HG02938 (cell line): ENCODE data around the gene STAB2.

Experiments
- ATAC-seq: cut with Tn5 transposase; IDR thresholded peaks from one replicate; pipeline ENCODE4 v1.9.1; 2021; ENCODE audit warnings: mild to moderate bottlenecking, moderate library complexity; ENCODE audit not compliant: unreplicated experiment

Gene STAB2

DNA sequence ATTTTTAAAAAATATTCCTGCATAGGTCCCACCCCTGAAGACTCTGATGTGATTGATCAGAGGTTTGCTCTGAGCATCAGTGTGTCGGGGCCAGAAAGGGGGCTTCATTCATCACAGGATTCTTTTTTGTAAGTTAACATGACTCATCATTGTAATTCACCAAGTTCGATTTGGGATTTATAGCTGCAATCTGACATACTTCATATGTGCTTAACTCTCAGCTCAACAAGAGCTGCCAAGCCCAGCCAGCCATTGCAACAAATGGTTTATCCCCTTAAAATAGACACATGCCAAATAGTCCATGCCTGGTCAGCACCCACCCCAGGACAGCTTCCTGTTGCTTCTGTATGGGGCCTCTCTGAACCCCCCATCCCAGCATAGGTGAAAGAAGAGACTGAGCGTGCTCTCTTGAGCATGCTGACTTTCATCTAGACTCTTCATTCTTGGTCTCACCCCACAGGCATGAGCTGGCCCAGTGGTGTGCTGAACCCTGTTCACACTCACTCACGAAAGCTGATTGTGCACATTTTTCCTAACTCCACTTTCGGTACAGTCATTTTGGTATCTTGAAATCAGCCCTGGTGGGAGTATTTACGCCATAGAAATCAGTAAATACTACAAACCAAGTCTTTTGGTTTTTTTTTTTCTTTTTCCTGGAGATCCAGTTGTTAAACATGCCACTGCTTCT is 101.4 kb downstream of the STAB2 start:
- no peak for ATAC-seq

- no peak for ATAC-seq
Measured at GRCh38 chr12:103690426-103690825, 103.4 kb downstream of the STAB2 start.

DNA sequence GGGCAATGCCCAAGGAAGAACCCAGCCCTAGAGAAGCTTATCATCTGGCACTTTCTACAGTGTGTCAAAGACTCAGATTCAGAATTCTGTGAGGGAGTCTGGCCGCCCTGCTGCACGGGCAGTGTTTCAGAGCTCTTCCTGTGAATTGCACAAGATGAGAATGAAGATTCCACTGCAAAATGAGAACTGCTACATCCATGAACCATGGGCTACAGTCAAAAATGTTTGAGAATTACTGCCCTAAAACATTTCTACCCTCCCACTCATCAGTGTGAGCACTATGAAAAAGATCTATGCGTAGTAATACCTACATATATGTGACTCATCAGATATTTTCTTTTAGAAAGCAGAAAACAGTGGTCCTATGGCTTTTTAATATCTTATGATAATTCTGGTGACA is 104.0 kb downstream of the STAB2 start:
- ATAC-seq, result no peak

- ATAC-seq, result no peak
Measured at GRCh38 chr12:103696101-103696500, 109.0 kb downstream of the STAB2 start.

GRCh38 chr12:103697971-103698751 is 111.1 kb downstream of the STAB2 start:
- ATAC-seq, result no peak

DNA sequence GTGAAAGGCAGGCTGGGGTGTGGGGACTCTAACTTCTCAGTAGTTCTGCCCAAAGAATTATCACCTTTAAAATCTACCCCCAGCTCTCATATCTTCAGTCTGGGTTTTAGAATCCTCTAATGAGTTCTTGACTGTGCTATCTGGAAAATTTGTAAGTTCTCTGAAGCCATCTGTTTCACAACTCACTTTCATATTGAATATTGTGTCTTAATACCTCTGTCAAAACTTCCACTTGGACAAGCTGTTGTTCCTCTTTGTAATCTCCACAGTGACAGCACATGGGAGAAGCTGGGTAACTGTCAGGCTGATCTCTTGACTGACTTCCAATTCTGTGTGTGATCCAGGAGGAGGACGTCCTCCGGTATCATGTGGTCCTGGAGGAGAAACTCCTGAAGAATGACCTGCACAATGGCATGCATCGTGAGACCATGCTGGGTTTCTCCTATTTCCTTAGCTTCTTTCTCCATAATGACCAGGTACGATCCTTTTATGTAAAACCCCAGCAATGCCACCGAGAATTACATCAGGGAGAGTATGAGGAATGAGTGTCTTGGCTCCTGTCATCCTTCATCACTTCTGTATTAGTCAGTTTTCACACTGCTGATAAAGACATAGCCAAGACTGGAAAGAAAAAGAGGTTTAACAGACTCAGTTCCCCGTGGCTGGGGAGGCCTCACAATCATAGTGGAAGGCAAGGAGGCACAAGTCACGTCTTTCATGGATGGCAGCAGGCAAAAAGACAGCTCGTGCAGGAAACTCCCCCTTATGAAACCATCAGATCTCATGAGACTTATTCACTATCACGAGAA is 111.9 kb downstream of the STAB2 start:
- no peak for ATAC-seq

DNA sequence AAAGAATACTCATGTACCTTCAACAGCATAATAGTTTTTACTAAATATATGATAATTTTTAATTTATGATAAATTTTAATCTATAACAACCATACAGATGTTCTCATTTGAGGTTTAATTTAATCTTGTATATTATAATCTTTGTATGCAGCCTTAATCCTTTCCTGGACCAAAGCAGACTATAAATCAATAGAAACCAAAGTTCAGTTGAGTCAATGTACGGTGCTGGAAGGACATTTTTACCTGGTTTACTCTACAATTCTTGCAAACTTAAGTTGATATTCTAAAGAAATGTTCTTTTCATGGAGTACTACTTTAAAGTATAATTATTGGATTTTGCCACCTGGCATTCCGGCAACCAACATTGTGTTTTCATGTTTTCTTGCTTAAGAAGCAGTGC is 118.0 kb downstream of the STAB2 start:
- ATAC-seq, result no peak

DNA sequence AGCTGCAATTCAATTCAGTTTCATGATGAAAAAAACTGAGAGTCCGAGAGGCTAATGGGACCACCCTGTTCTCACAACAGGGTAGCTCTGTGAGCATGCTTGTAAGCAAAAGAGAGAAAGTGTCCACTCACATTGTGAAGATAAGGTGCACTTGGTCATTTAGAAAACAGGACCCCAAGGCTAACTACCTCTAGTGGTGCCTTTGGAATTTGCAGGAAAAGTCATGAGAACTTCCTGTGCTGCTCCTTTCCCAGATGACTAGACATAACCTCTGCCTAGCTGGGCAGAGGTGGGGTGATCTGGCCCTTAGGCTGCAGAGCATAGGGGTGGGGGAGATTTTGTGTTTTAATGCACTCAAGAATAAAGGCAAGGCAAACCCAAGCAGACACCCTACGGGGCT is 118.9 kb downstream of the STAB2 start:
- ATAC-seq, result no peak

DNA sequence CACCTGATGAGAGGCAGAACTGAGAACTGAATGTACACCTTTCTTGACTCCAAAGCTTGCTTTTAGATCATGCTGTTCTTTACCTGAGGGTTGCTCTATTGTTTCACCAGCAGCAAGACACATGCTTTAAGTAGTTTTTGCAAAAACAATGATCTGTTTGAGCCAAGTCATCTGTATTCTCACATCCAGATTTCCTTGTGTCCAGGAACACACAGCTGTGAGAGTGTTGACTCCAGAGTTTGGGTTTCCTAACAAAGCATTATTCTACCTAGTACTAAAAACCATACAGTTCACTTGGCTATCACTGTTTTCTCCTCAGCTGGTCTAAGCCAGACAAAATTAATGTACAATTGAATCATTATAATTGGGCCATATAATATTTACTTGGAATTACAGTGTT is 120.4 kb downstream of the STAB2 start:
- no peak for ATAC-seq

DNA sequence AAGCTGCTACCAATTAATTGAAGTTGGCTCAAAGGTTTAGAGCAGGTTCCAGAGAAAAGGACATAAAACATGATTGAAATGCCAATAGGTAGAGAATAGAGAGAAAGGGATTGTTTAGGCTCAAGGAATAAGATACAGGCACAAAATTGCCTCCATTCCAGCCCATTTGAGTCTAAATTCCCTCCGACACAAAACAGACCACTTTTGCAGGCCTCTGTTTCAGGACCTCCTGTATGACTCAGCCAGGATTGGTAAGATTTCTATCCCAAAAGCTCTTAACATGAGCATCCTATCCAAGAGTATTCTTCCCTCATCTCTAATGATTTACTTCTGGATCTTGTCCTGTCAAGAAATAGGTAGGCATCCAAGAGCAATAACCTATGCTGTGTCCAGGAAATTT is 123.5 kb downstream of the STAB2 start:
- ATAC-seq, result no peak

- no peak for ATAC-seq
Measured at GRCh38 chr12:103712216-103712615, 125.1 kb downstream of the STAB2 start.

- ATAC-seq, result no peak
Measured at GRCh38 chr12:103715494-103715893, 128.4 kb downstream of the STAB2 start.

DNA sequence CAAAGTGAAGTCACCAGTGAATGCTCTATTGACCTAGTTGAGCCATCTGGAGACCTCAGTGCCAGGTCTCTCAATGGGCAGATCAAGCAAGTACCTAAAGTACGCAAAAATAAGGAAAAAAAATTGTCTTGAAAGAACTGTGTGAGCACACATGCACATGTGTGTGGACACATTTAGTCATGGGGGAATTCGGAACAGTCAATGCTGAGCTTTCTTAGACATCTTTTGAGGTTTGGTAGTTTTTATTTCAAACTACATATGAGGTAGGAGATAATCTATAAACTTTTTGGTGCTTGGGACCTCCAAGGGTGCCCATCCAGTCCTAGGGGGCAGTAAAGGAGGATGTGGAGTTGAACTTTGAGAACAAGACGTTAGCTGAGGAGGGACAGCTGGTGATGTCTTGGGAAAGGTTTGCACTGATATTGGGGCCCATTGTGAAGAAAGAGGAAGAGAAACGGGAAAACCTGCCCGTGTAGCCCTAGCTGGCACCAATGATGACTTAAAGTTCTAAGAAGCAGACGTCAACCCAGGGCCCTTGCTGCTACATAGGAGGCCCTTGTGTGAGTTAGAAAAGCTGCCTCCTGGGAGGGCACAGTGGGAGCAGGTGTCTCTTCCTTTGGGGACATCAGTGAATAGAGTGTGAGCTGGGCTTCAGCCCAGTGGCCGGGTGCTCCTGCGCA is 129.6 kb downstream of the STAB2 start:
- ATAC-seq, result no peak

DNA sequence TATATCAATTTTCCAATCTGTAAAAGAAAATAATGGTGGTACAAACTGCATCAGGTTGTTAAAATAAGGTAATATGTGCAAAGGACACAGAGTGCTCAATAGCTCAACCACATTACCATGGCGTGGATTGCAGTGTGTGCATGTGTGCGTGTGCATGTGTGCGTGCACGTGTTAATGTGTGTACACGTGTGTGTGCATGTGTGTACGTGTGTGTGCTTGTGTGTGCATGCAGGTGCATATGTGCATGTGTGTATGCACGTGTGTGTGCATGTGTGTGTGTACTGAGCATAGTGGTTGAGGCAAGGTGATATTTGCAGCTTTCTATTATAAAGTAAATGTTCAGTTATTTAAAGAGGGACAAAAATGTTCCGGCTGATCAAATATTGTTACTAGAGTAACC is 138.3 kb downstream of the STAB2 start:
- no peak for ATAC-seq

DNA sequence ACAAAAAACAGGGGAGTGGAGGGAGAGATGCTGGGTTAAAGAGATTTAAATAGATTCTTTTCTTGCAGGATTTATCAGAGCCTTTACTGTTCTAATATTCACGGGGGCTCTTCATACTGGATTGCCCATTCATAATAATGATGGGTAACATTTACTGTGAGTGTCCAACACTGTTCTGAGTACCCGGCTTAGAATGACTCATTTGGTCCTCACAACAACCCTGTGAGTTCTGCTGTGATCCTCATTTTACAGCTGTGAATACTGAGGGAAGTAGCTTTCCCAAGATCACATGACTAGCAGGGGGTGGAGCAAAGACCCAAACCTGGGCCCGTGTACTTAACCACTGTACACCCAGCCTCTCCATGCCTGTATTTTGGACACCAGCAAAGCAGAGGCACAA is 140.6 kb downstream of the STAB2 start:
- ATAC-seq, result no peak

DNA sequence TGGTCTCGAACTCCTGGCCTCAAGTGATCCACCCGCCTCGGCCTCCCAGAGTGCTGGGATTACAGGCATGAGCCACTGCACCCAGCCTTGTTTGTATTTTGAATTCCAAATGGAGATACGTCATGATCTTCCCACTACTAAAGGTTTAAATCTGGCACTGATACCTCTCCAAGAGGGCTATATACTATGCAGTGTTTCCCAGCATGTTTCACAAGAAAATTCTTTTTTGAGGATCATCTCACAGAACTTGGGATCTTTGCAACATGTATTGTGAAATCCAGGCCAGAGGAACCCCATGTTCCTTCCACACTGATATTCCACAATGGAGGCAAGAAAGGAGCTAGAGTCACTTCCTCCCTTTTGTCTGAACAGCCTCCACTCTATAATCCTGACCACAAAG is 141.2 kb downstream of the STAB2 start:
- no peak for ATAC-seq

DNA sequence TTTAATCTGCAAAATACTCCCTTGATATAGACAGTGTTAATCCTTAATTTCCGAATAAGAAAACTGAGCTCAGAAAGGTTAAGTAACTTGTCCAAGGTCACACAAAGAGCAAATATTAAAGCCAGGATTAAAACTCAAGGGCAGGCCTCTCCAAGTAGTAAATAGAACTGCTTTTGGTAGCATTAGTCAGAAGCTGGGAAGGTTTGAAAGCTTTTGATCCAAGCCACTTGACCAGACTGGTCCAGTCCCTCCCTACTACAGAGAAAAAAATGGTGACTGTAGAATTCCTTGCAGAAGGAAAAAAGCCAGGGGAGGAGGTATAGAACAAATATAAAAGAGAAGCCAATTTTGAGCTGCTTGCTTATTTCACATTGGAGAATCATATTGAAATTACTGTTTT is 142.4 kb downstream of the STAB2 start:
- no peak for ATAC-seq

- ATAC-seq, result no peak
Measured at GRCh38 chr12:103731539-103731938, 144.5 kb downstream of the STAB2 start.

GRCh38 chr12:103734863-103735262 is 147.8 kb downstream of the STAB2 start:
- ATAC-seq, result no peak

GRCh38 chr12:103735291-103735690 is 148.2 kb downstream of the STAB2 start:
- no peak for ATAC-seq

DNA sequence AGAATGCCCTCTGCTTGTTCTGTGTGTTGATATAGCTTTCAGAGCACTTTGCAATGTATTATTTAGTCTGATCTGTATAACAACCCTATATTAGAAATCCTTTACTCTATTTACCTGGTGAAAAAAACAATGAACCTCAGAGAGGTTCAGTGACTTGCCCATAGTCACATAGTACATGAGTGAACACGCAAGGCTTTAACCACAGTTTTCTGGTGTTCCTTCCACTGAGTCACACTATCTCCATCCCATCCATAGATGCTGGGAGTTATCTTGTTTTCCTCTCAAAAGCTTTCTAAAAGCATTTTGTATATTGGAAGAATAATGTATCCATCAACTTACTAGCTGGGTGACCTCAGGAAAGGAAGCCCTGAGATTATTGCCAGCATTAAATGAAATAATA is 149.5 kb downstream of the STAB2 start:
- ATAC-seq, result no peak
